Muscle layer of colon (tissue), 2 donors: ENCODE measurements around the gene ACSL3.

ENCODE experiments used
- H3K27ac ChIP-seq: one replicate; pipeline ENCODE4 v1.7.0; 2013; ENCODE audit warnings: low read depth, mild to moderate bottlenecking, low read length, moderate library complexity
- H3K27me3 ChIP-seq, 2 donors: one replicate each; pipeline ENCODE4 v1.7.0; 2013; ENCODE audit warnings: low read length in 2 of 2, mild to moderate bottlenecking in 2 of 2; ENCODE audit not compliant: insufficient read depth in 2 of 2, control insufficient read depth in 1 of 2
- H3K36me3 ChIP-seq: one replicate; pipeline ENCODE4 v1.7.0; 2013; ENCODE audit warnings: mild to moderate bottlenecking, low read length; ENCODE audit not compliant: insufficient read depth
- H3K4me1 ChIP-seq: one replicate; pipeline ENCODE4 v1.7.0; 2013; ENCODE audit warnings: mild to moderate bottlenecking, low read length; ENCODE audit not compliant: insufficient read depth
- H3K4me3 ChIP-seq, 2 donors: one replicate each; pipeline ENCODE4 v1.7.0; 2013; ENCODE audit warnings: low read length in 2 of 2, low read depth in 1 of 2, mild to moderate bottlenecking in 1 of 2, moderate library complexity in 1 of 2
- H3K9ac ChIP-seq: one replicate; pipeline ENCODE4 v1.7.0; 2013; ENCODE audit warnings: low read length
- H3K9me3 ChIP-seq: one replicate; pipeline ENCODE4 v1.7.0; 2013; ENCODE audit warnings: mild to moderate bottlenecking, low read length
- donor health status: abdominal sarcoma.
- donor health status: Adenocarcinoma of cecum.

Gene ACSL3

DNA sequence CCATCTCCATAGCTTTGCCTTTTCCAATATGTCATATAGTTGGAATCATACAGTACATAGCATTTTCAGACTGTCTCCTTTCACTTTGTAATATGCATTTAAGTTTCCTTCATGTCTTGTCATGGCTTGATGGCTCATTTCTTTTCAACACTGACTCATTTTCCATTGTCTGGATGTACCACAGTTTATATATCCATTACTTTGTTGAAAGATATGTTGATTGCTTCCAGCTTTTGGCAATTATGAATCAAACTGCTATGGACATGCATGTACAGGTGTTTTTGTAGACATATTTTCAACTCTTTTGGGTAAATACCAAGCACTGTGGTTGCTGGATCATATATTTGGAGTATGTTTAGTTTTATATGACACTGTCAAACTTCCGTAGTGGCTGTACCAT is 26.3 kb downstream of the ACSL3 start:
- Histone ChIP-seq H3K9ac (no peak overlapping the region), H3K27ac (no peak overlapping the region), H3K4me1 (peaks cover 46% of the 10 kb centered on the region), H3K27me3 (no peaks in the 10 kb centered on the region), H3K4me3 (no peak overlapping the region), H3K9me3 (no peaks in the 10 kb centered on the region), H3K36me3 (no peaks in the 10 kb centered on the region)

DNA sequence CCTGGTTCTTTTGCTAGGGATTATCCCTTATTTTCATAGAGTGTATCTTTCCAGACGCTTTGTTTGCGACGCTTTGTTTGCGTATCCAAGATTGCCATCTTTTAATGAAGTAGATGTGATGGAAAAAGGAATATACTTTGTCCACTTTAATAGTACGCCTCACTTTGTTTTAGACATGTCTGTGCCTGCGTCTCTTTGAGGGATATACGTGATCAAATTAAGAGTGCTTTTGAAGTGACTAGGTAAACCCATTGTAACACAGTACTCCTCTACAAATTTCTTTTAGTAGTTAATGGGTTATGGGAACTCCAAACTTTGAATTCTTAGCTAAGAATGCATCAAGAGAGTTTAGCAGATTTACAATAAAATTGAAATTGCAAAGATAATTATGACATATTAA is 27.9 kb downstream of the ACSL3 start:
- H3K4me1 ChIP-seq = peaks cover 36% of the 10 kb centered on the region
- no peaks in the 10 kb centered on the region for H3K27me3 ChIP-seq
- H3K27ac ChIP-seq = no peak overlapping the region
- H3K9ac ChIP-seq = no peak overlapping the region
- no peak overlapping the region for H3K4me3 ChIP-seq
- H3K36me3 ChIP-seq = no peaks in the 10 kb centered on the region
- no peaks in the 10 kb centered on the region for H3K9me3 ChIP-seq

- H3K36me3 ChIP-seq = no peaks in the 10 kb centered on the region
- no peaks in the 10 kb centered on the region for H3K27me3 ChIP-seq
- H3K27ac ChIP-seq = no peak overlapping the region
- no peak overlapping the region for H3K4me3 ChIP-seq
- no peaks in the 10 kb centered on the region for H3K9me3 ChIP-seq
- no peak overlapping the region for H3K9ac ChIP-seq
- peaks cover 25% of the 10 kb centered on the region for H3K4me1 ChIP-seq
These were observed 31.1 kb downstream of the ACSL3 start for GRCh38 chr2:222891890-222892289.

DNA sequence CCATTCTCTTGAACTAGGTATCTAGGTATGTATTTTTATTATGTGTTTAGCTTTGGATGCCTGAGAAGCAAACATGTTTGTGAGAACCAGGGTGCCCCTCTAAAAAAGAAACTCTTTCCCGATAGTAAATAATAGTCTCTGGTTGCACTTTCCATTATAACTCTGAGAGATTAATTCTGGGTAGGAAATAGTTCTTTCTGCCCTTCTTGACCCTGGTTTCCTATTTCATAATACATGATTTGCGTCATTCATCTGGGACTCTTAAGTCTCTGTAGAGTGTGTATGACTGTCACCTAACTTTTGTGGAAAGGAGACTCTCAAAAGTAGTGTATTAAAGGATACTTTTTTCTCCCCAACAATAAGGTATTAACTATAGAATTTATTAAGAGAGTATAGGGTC is 31.5 kb downstream of the ACSL3 start:
- Histone ChIP-seq H3K27ac (no peak overlapping the region), H3K36me3 (no peaks in the 10 kb centered on the region), H3K4me1 (peaks cover 20% of the 10 kb centered on the region), H3K9me3 (no peaks in the 10 kb centered on the region), H3K27me3 (no peaks in the 10 kb centered on the region), H3K4me3 (no peak overlapping the region), H3K9ac (no peak overlapping the region)

DNA sequence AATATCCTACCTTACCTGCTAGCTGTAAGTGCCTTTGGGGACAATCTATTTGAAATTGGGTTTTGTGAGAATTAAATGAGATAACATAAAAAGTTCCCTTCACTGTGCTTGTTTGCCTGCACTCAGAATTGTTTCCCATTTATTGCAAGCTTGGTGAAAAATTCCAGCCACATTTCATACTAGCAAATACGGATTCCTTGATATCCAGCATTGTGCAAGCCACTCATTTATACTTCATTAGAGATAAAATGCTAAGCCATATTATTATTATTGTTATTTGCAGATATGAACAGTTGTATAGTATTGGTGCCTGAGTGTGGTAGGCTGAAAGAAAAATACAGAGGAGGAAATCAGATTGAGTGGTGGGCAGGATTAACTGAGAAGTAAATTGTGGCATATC is 31.9 kb downstream of the ACSL3 start:
- Histone ChIP-seq H3K9me3 (no peaks in the 10 kb centered on the region), H3K9ac (no peak overlapping the region), H3K36me3 (no peaks in the 10 kb centered on the region), H3K4me1 (peaks cover 20% of the 10 kb centered on the region), H3K27me3 (no peaks in the 10 kb centered on the region), H3K27ac (no peak overlapping the region), H3K4me3 (no peak overlapping the region)

GRCh38 chr2:222893716-222894115 is 32.9 kb downstream of the ACSL3 start:
- peaks cover 27% of the 10 kb centered on the region for H3K4me1 ChIP-seq
- H3K36me3 ChIP-seq = no peaks in the 10 kb centered on the region
- no peaks in the 10 kb centered on the region for H3K27me3 ChIP-seq
- no peak overlapping the region for H3K27ac ChIP-seq
- no peak overlapping the region for H3K4me3 ChIP-seq
- no peaks in the 10 kb centered on the region for H3K9me3 ChIP-seq
- H3K9ac ChIP-seq = no peak overlapping the region

- no peak overlapping the region for H3K9ac ChIP-seq
- H3K9me3 ChIP-seq = no peaks in the 10 kb centered on the region
- peaks cover 34% of the 10 kb centered on the region for H3K4me1 ChIP-seq
- H3K27ac ChIP-seq = no peak overlapping the region
- no peak overlapping the region for H3K4me3 ChIP-seq
- H3K36me3 ChIP-seq = no peaks in the 10 kb centered on the region
- no peaks in the 10 kb centered on the region for H3K27me3 ChIP-seq
These were observed 34.3 kb downstream of the ACSL3 start for GRCh38 chr2:222895144-222895543.

- Histone ChIP-seq H3K27ac (no peak overlapping the region), H3K27me3 (no peaks in the 10 kb centered on the region), H3K9ac (no peak overlapping the region), H3K36me3 (no peaks in the 10 kb centered on the region), H3K4me3 (no peak overlapping the region), H3K9me3 (no peaks in the 10 kb centered on the region), H3K4me1 (peaks cover 29% of the 10 kb centered on the region)
These were observed 37.1 kb downstream of the ACSL3 start for GRCh38 chr2:222897898-222898297.

DNA sequence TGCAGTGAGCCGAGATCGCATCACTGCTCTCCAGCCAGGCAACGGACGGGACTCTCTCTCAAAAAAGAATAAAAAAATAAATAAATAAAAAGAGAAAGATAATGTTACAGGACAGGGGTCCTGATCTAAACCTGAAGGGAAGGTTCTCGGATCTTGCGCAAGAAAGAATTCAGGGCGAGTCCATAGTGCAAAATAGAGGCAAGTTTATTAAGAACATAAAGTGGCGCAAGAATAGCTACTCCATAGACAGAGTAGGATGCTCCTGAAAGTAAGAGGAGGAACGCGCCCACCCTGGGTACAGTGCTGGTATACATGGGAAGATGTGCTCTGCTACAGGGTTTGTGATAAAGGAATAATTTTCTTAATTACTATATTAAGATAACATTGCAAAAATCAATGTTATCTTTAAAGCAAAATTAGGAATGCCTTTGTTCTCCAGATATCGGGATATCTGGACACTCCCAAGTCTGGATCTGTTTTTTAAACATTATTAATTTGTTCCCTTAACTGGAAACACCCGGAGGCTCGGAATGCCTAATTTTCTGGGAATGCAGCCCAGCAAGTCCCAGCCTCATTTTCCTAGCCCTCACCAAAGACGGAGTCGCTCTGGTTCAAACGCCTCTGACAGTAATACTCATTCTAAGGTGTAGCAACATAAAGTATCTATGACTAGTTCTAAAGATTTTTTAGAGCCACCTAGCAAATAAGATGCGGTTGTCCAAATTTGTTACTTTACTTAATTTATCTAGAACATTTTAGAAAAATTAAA is 38.8 kb downstream of the ACSL3 start:
- Histone ChIP-seq H3K9me3 (no peaks in the 10 kb centered on the region), H3K9ac (no peak overlapping the region), H3K27me3 (no peaks in the 10 kb centered on the region), H3K27ac (no peak overlapping the region), H3K36me3 (no peaks in the 10 kb centered on the region), H3K4me3 (no peak overlapping the region), H3K4me1 (peaks cover 26% of the 10 kb centered on the region)

DNA sequence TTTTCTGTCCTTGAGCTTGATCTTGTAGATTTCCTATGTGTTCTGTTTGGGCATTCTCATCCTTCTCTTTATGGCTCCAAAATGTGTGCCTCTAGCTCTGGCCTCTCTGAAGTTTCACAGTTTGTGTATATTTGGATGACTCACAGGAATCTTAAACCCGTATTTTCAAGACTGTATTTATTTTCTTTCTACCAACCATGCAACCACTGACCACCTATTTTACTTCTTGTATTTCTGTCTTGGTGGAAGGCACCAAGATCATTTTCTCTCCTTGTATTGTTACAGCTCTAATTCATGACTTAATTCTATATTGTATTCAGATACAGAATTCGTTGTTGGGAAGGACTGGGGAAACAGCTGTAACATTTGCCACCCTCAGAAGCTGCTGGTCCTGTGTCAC is 39.5 kb downstream of the ACSL3 start:
- Histone ChIP-seq H3K4me1 (peaks cover 23% of the 10 kb centered on the region), H3K36me3 (no peaks in the 10 kb centered on the region), H3K4me3 (no peak overlapping the region), H3K27me3 (no peaks in the 10 kb centered on the region), H3K9ac (no peak overlapping the region), H3K27ac (no peak overlapping the region), H3K9me3 (no peaks in the 10 kb centered on the region)

DNA sequence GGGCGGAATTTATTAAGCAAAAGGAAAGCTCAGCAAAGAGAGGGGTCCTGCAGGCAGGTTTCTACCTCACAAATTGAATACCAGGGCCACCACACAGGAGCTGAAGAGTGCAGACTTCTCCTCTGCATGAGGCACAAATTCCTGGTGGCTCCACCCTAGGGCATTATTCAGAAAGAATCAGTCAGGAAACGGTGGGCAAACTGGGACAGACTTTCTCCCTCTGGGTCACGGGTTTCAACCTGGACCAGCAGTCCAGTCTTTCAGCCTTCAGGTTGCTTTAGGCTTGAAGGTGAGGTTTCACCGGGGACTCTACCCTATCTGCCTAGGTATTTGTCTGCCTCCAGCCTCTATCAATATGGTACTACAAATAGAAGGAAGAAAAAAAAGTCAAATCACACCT is 41.8 kb downstream of the ACSL3 start:
- no peak overlapping the region for H3K9ac ChIP-seq
- H3K36me3 ChIP-seq = no peaks in the 10 kb centered on the region
- no peaks in the 10 kb centered on the region for H3K27me3 ChIP-seq
- H3K4me1 ChIP-seq = peaks cover 33% of the 10 kb centered on the region
- H3K4me3 ChIP-seq = no peak overlapping the region
- H3K9me3 ChIP-seq = no peaks in the 10 kb centered on the region
- H3K27ac ChIP-seq = no peak overlapping the region
